H1 (cell line): ENCODE measurements around the gene E2F8.
A peak's percentile ranks its signal among the peaks of the same experiment; 100 is the strongest.

ENCODE experiments used
- CEBPB ChIP-seq: IDR thresholded peaks from 2 replicates; pipeline ENCODE4 v1.6.1; 2012; ENCODE audit warnings: low read depth, low read length
- CTBP2 ChIP-seq: IDR thresholded peaks from 2 replicates; pipeline ENCODE4 v1.7.0; 2011; ENCODE audit warnings: borderline replicate concordance, mild to moderate bottlenecking, moderate library complexity, mixed read lengths, low read length; ENCODE audit not compliant: insufficient read depth, insufficient read length
- GABPA ChIP-seq: IDR thresholded peaks from 2 replicates; pipeline ENCODE4 v1.6.1; 2011; ENCODE audit warnings: mild to moderate bottlenecking, low read length, moderate library complexity, borderline replicate concordance; ENCODE audit not compliant: insufficient read depth
- JUN ChIP-seq: IDR thresholded peaks from 2 replicates; pipeline ENCODE4 v1.6.1; 2011; ENCODE audit warnings: low read depth, mild to moderate bottlenecking, improper control_type of control experiment, low read length
- MAFK ChIP-seq: IDR thresholded peaks from 2 replicates; pipeline ENCODE4 v1.6.1; 2012; ENCODE audit warnings: low read depth, mild to moderate bottlenecking, improper control_type of control experiment, low read length
- POLR2A ChIP-seq, 2 experiments: IDR thresholded peaks; 1 replicate in 1 of 2; 2 replicates in 1 of 2; pipeline ENCODE4 v1.6.1; 2011; ENCODE audit warnings: low read depth in 2 of 2, low read length in 2 of 2, mild to moderate bottlenecking in 2 of 2; ENCODE audit errors: control extremely low read depth in 1 of 2
- TF ChIP-seq, protein P1 (sequence below), 3 experiments: IDR thresholded peaks; 1 replicate in 2 of 3; 2 replicates in 1 of 3; pipeline versions ENCODE4 v1.5.1 to v1.6.1; 2011; ENCODE audit warnings: low read length in 3 of 3, mild to moderate bottlenecking in 3 of 3, inconsistent platforms in 2 of 3, low read depth in 1 of 3, moderate library complexity in 1 of 3; ENCODE audit not compliant: insufficient read depth in 1 of 3; ENCODE audit errors: control extremely low read depth in 1 of 3
- TF ChIP-seq, protein P2 (sequence below): IDR thresholded peaks from 2 replicates; pipeline ENCODE4 v1.6.1; 2012; ENCODE audit warnings: inconsistent platforms

GRCh38 chr11:19218786-19219460 lies 21.8 kb downstream of the E2F8 start:
- TF ChIP-seq, protein P1, sequence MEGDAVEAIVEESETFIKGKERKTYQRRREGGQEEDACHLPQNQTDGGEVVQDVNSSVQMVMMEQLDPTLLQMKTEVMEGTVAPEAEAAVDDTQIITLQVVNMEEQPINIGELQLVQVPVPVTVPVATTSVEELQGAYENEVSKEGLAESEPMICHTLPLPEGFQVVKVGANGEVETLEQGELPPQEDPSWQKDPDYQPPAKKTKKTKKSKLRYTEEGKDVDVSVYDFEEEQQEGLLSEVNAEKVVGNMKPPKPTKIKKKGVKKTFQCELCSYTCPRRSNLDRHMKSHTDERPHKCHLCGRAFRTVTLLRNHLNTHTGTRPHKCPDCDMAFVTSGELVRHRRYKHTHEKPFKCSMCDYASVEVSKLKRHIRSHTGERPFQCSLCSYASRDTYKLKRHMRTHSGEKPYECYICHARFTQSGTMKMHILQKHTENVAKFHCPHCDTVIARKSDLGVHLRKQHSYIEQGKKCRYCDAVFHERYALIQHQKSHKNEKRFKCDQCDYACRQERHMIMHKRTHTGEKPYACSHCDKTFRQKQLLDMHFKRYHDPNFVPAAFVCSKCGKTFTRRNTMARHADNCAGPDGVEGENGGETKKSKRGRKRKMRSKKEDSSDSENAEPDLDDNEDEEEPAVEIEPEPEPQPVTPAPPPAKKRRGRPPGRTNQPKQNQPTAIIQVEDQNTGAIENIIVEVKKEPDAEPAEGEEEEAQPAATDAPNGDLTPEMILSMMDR (IDR thresholded peaks at IDR 0.05; ENCODE audit: control extremely low read depth in 1 of 3, insufficient read depth in 1 of 3, low read depth in 1 of 3, low read length in 3 of 3) = no peak
- no peak for TF ChIP-seq MAFK
- TF ChIP-seq JUN = no peak
- no peak for TF ChIP-seq CTBP2
- TF ChIP-seq, protein P2, sequence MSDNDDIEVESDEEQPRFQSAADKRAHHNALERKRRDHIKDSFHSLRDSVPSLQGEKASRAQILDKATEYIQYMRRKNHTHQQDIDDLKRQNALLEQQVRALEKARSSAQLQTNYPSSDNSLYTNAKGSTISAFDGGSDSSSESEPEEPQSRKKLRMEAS = no peak
- peak; percentile 55 for TF ChIP-seq CEBPB
- TF ChIP-seq POLR2A (IDR thresholded peaks at IDR 0.05; ENCODE audit: control extremely low read depth in 1 of 2, low read depth in 2 of 2, low read length in 2 of 2) = no peak
- no peak for TF ChIP-seq GABPA
